Fibroblast of skin of abdomen (primary cell): ENCODE data around the gene COL26A1.
A peak's percentile ranks its signal among the peaks of the same experiment; 100 is the strongest.
"Not testable (repeated sequence)": the region's sequence is repeated elsewhere in the genome, so short reads cannot be mapped to it uniquely, and the experiment has no call there.

Experiments
- DNase-seq: peaks from one replicate; pipeline ENCODE4 v3.0.0-alpha.2; 2013

Gene COL26A1

DNA sequence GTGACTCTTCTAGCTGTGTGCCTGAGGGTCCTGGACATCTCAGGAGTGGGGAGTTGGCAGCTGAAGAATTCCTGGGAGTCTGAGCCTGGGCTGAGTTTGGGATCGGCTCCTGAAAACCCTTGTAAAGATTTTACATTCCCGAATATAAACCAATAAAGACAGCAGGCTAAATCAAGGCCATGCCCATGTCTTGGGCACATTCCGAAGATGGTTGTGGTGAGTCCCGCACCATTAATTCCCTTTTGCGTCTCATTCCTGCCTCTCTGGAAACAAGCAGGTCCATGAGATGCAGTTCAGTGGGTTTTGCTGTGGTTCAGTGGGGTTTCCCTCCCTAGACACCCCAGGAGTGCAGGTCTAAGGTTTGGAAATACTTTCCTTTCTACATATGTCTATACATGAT, 90.9 kb downstream of the COL26A1 start:
- peak; percentile 40 for DNase-seq

DNA sequence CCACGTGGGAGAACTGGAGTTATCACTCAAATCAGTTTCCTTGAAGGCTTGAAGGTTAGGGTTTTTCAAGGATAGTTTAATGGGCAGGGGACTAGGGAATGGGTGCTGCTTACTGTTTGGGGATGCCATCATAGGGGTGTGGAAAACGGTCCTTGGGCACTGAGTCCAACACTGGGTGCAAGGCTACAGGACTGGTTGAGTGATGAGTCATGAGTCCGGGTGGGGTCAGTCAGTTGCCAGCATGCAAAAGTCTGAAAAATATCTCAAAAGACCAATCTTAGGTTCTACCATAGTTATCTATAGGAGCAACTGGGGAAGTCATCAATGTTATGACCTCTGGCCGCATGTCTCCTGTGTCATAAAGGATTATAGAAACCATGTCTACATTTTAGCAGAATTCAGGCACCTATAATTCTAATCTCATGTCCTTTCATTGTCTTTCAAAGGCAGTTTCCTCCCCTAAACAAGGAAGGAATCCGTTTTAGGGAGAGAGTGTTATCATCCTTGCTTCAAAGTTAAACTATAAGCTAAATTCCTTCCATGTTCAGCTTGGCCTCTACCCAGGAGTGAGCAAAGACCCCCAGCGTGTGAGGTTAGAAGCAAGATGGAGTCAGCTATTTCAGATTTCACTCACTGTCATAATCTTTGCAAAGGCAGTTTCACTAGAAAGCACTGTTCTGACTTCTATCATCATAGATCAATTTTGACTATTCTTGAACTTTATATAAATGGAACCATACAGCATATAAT, 94.5 kb downstream of the COL26A1 start:
- no peak for DNase-seq

DNA sequence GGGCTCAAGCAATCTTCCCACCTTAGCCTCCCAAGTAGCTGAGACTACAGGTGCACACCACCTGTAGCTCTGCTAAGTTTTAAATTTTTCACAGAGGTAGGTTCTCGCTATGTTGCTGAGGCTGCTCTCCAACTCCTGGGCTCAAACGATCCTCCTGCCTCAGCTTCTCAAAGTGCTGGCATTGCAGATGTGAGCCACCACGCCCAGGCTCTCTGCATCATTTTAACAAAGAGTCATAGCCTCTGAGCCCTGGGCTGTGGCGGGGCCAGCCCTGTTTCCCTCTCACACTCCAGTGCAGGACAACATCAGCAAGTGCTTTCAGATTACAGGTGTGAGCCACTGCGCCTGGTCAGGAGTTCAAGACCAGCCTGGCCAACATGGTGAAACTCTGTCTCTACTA, 102.5 kb downstream of the COL26A1 start:
- no peak for DNase-seq

GRCh38 chr7:101465576-101466196, 103.0 kb downstream of the COL26A1 start:
- DNase-seq = no peak

DNA sequence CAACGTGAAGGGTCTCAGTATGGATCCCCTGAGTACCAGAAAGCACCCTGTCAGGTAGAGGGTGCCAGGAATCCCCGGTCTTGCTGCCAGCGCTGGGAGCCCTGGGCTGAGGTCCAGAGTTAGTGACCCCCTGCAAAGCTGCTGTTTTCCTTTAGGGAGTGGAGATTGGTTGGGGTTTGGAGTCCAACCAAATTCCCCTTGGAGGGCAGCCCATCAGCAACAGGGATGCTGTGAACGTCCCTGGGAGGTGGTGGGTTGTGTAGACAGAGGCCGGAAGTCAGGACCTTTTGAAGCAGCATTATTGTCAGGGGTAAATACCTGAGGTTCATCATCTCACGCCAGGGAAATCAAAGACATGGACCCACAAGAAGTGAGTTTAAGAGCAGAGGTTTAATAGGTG, 104.2 kb downstream of the COL26A1 start:
- no peak for DNase-seq

GRCh38 chr7:101468546-101469275, 106.0 kb downstream of the COL26A1 start:
- no peak for DNase-seq

GRCh38 chr7:101470668-101471487, 108.2 kb downstream of the COL26A1 start:
- DNase-seq = no peak

- no peak for DNase-seq
Measured at GRCh38 chr7:101474178-101474577, 111.5 kb downstream of the COL26A1 start.

- DNase-seq = not testable (repeated sequence)
Measured at GRCh38 chr7:101475691-101476090, 113.0 kb downstream of the COL26A1 start.

- no peak for DNase-seq
Measured at GRCh38 chr7:101479217-101479616, 116.5 kb downstream of the COL26A1 start.

DNA sequence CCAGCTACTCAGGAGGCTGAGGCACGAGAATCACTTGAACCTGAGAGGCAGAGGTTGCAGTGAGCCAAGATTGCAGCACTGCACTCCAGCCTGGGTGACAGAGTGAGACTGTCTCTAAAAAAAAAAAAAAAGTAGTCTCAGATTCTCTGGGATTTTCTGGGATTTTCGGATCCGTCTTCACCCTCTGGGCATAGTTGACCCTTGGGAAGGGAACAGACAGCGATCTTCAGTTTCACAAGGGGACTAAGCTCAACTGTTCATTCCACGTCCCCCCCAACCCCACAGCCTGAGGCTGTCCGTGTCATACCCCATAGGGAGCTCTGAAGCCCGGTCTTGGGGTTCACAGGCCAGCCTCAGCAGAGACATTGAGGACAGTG, 123.4 kb downstream of the COL26A1 start:
- DNase-seq = not testable (repeated sequence)

DNA sequence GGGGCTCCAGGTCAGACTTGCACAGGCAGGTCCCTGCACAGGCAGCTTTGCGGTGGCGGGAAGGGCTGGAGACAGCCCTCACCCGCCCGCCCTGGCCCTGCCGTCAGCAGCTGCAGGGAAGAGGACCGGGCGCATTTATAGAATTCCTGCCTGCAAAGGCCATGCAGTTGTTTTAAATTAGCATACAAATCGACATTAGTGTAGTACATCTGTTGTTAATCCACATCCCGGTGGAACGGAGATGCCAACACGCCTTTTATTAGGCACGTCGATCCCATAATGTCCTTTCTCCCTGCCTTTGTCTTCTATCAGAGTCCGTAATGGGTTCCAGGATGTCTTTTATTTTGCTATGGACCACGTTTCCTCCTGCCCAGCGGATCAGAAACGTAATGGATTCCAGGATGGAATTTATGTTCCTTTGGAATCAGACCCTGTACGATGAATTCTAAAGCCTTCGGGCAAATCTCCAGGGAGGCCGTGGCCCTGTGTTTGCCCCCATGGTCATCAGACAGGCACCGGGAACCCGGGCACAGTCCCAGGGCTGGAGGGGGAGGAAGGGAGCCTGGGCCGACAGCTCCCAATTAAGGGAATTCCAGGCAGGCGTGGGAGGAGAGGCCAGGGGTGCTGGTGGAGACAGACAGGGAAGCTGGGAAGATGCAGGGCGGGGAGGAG, 123.9 kb downstream of the COL26A1 start:
- peak; percentile 63 for DNase-seq

DNA sequence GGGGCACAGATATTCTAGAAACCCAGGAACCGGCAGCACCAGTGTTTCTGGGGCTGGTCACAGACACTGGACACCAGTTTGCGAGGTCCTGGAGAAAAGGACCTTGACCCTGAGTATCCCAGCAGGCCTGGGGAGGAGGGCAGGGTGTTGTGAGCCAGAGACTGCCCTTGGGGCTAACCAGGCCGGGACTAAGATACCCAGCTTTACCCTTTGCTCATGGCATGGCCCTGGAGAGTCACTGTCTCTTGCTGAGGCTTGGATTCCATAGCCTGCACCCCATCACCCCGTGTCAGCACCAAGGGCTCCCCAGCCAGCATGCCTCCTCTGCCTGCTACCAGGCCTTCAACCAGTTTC, 124.4 kb downstream of the COL26A1 start:
- DNase-seq = no peak

DNA sequence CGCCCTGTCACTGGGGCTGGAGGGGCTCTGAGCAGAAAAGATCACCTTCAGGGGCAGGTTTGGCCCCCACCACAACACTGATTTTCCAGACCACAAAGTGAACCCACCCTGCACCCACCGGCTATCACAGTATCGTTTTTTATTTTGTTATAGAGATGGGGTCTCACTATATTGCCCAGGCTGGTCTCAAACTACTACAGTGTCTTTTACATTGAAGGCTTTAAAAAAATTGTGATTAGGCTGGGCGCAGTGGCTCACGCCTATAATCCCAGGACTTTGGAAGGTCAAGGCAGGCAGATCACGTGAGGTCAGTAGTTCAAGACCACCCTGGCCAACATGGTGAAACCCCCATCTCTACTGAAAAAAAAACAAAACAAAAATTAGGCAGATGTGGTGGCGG, 125.1 kb downstream of the COL26A1 start:
- no peak for DNase-seq

DNA sequence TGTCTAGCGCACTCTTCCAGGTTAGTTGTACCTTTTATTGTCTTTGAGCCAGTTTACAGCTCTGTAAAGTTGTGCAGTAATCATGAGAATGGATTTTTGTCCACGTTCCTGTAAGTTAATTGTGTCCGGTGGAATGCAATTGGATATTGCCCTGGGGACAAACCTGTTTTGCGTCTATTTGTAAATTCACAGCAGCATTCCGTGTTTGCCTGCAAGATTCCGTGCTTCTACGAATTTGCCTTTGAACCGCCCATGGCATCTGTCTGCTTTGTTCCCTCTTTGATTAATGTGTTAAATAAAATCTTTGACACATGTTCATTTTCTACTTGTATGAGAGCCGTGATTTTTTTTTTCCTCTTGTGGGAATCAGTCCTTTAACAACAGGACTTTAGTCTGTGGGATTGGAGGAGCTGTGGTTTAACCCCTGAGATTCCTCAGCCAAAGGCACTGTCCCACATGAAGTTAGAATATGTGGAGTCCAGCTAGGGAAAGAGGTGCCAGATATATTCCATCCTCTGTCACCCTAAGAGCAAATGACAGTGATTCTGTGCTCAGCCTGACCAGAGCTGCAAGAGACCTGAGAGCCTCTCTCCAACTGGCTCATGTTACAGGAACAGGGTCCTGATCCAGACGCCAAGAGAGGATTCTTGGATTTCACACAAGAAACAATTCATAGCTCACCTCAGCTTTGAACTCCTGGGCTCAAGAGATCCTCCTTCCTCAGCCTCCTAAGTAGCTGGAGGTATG, 126.3 kb downstream of the COL26A1 start:
- DNase-seq = no peak

- not testable (repeated sequence) for DNase-seq
Measured at GRCh38 chr7:101490439-101490838, 127.8 kb downstream of the COL26A1 start.

- not testable (repeated sequence) for DNase-seq
Measured at GRCh38 chr7:101491442-101491841, 128.8 kb downstream of the COL26A1 start.

DNA sequence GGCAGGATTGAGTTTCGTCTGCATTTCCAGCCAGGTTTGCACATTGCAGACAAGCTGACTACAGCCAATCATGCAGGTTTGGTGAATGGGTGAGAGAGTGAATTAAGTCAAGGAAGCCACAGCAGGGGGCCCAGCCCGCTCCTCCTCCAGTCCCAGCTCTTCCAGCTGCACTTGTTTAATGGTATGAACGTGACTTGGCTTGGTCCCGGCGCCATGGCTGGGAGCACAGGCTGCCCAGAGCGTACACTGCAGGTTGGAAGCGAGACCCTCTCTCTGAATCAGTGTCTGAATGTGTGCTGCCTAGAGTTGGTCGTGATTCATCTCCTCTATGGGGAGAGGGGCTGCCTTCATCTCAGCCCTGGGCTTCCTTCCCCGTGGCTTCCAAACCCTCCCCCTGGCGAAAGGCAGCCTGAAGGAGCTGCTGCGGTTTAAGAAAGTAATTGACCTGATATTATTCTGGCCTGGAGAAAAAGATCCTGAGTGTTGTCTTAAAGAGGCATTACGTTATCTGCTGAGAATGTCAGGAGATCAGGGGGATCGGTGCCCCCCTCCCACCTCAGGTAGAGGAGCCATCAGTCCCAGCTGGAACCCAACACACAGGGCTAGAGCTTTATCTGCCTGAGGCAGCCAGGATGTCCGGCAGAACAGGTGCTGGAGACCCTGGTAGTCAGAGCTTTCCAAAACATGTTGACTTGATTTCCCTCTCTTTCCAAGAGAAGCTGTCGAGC, 132.1 kb downstream of the COL26A1 start:
- no peak for DNase-seq

- no peak for DNase-seq
Measured at GRCh38 chr7:101496017-101496416, 133.3 kb downstream of the COL26A1 start.

GRCh38 chr7:101501351-101501750, 138.7 kb downstream of the COL26A1 start:
- DNase-seq = no peak
